ENCODE data around the gene KLHL7.
"Not testable (repeated sequence)": the region's sequence is repeated elsewhere in the genome, so short reads cannot be mapped to it uniquely, and the experiment has no call there.

The KLHL7 gene

GRCh38 chr7:23123465-23123864 is 17.9 kb downstream of the KLHL7 start:
- peaks cover 19% of the 10 kb centered on the region for H3K79me2 ChIP-seq (ENCODE audit: control insufficient read depth, insufficient read depth, low read length)
- no peak overlapping the region for H3K4me3 ChIP-seq (ENCODE audit: low read length)
- H3K9ac ChIP-seq (ENCODE audit: low read length), result no peak overlapping the region
- no peak overlapping the region for H2BK120ac ChIP-seq (ENCODE audit: low read depth, low read length)
- H3K79me1 ChIP-seq (ENCODE audit: low read length), result peaks cover 2% of the 10 kb centered on the region
- no peaks in the 10 kb centered on the region for H3K4me1 ChIP-seq (ENCODE audit: control insufficient read depth, low read depth, low read length)
- H2BK5ac ChIP-seq (ENCODE audit: low read length), result no peak overlapping the region
- no peak overlapping the region for H2AK5ac ChIP-seq (ENCODE audit: low read length)
- no peak overlapping the region for H3K4me2 ChIP-seq (ENCODE audit: low read length)
- no peak overlapping the region for H3K4ac ChIP-seq (ENCODE audit: low read depth, low read length)
- H3K27ac ChIP-seq (ENCODE audit: low read depth, low read length), result no peak overlapping the region
- H2BK15ac ChIP-seq (replicated peaks; ENCODE audit: low read depth), result no peak overlapping the region
- no peak overlapping the region for H3K18ac ChIP-seq (ENCODE audit: low read length)
- no peaks in the 10 kb centered on the region for H3K36me3 ChIP-seq (ENCODE audit: control insufficient read depth, insufficient read depth, low read length)
- no peak overlapping the region for H3K56ac ChIP-seq (ENCODE audit: low read length)
- H3K23ac ChIP-seq (ENCODE audit: low read length), result no peak overlapping the region
- no peak overlapping the region for H4K8ac ChIP-seq (ENCODE audit: low read depth, low read length)
- H3K27me3 ChIP-seq (ENCODE audit: insufficient read depth, low read length, poor library complexity), result no peaks in the 10 kb centered on the region
- no CpG with 5 or more reads among the region's 5 CpGs for WGBS (ENCODE audit: extremely low coverage, insufficient coverage, low lambda C conversion rate)
- H4K5ac ChIP-seq (ENCODE audit: low read length), result no peak overlapping the region
- no peak for DNase-seq

DNA sequence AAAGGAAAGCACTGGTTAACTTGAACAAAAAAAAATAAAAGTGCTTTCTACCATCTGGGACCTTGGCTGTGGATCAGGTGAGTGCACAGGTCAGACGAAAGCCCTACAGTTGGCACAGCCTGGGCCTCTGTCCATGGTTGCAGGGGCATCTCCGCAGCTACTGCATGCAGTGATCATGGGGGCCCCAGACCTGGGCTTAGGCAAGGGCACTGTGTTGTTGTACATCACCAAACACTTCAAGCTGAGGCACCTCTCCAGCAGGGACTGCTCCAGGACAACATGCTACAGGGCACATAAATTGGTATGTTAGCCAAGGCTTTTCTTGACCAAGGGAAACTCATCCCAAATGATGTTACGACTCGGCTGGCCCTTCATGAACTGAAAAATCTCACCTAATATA is 23.5 kb downstream of the KLHL7 start:
- Histone ChIP-seq H3K27ac (ENCODE audit: low read depth, low read length) (no peak overlapping the region), H2AK5ac (ENCODE audit: low read length) (no peak overlapping the region), H3K79me1 (ENCODE audit: low read length) (no peaks in the 10 kb centered on the region), H3K18ac (ENCODE audit: low read length) (no peak overlapping the region), H3K79me2 (ENCODE audit: control insufficient read depth, insufficient read depth, low read length) (no peaks in the 10 kb centered on the region), H2BK15ac (replicated peaks; ENCODE audit: low read depth) (no peak overlapping the region), H3K27me3 (ENCODE audit: insufficient read depth, low read length, poor library complexity) (no peaks in the 10 kb centered on the region), H3K23ac (ENCODE audit: low read length) (no peak overlapping the region), H3K4me3 (ENCODE audit: low read length) (no peak overlapping the region), H4K8ac (ENCODE audit: low read depth, low read length) (no peak overlapping the region), H3K4me2 (ENCODE audit: low read length) (no peak overlapping the region), H4K5ac (ENCODE audit: low read length) (no peak overlapping the region), H3K36me3 (ENCODE audit: control insufficient read depth, insufficient read depth, low read length) (no peaks in the 10 kb centered on the region), H3K4me1 (ENCODE audit: control insufficient read depth, low read depth, low read length) (no peaks in the 10 kb centered on the region), H3K4ac (ENCODE audit: low read depth, low read length) (no peak overlapping the region), H2BK5ac (ENCODE audit: low read length) (no peak overlapping the region), H3K9ac (ENCODE audit: low read length) (no peak overlapping the region), H3K56ac (ENCODE audit: low read length) (no peak overlapping the region), H2BK120ac (ENCODE audit: low read depth, low read length) (no peak overlapping the region)
- DNase-seq, result no peak
- no CpG with 5 or more reads among the region's 4 CpGs for WGBS (ENCODE audit: extremely low coverage, insufficient coverage, low lambda C conversion rate)

DNA sequence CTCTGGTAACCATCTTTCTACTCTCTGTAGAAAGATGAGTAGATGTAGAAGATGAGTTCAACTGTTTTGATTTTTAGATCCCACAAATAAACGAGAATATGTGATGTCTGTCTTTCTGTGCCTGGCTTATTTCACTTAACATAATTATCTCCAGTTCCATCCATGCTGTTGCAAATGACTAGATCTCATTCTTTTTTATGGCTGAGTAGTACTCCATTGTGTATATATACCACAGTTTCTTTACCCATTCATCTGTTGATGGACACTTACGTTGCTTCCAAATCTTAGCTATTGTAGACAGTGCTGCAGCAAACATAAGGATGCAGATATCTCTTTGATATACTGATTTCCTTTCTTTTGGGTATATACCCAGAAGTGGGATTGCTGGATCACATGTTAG is 26.2 kb downstream of the KLHL7 start:
- H2AK5ac ChIP-seq (ENCODE audit: low read length); H3K23ac ChIP-seq (ENCODE audit: low read length); H3K79me2 ChIP-seq (ENCODE audit: control insufficient read depth, insufficient read depth, low read length); H3K27me3 ChIP-seq (ENCODE audit: insufficient read depth, low read length, poor library complexity); H3K4me3 ChIP-seq (ENCODE audit: low read length); H4K5ac ChIP-seq (ENCODE audit: low read length); H3K4me2 ChIP-seq (ENCODE audit: low read length); H3K79me1 ChIP-seq (ENCODE audit: low read length); H3K4ac ChIP-seq (ENCODE audit: low read depth, low read length); H3K9ac ChIP-seq (ENCODE audit: low read length); H3K18ac ChIP-seq (ENCODE audit: low read length); H2BK120ac ChIP-seq (ENCODE audit: low read depth, low read length); H3K56ac ChIP-seq (ENCODE audit: low read length); H3K4me1 ChIP-seq (ENCODE audit: control insufficient read depth, low read depth, low read length); H2BK5ac ChIP-seq (ENCODE audit: low read length); DNase-seq; H2BK15ac ChIP-seq (replicated peaks; ENCODE audit: low read depth); H3K27ac ChIP-seq (ENCODE audit: low read depth, low read length); H3K36me3 ChIP-seq (ENCODE audit: control insufficient read depth, insufficient read depth, low read length); H4K8ac ChIP-seq (ENCODE audit: low read depth, low read length): not testable (repeated sequence)
- WGBS (ENCODE audit: extremely low coverage, insufficient coverage, low lambda C conversion rate), result no CpG with 5 or more reads among the region's 2 CpGs

DNA sequence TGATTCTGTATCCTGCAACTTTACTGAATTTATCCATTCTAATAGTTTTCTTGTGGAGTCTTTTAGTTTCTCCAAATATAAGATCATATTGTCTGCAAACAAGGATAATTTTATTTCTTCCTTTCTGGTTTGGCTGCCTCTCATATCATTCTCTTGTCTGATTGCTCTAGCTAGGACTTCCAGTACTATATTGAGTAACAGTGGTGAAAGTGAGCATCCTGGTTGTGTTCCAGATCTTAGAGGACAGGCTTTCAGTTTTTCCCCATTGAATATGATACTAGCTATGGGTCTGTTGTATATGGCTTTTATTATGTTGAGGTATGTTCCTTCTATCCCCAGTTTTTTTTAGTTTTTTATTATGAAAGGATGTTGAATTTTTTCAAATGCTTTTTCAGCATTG is 28.2 kb downstream of the KLHL7 start:
- H4K8ac ChIP-seq (ENCODE audit: low read depth, low read length), result no peak overlapping the region
- no peak overlapping the region for H4K5ac ChIP-seq (ENCODE audit: low read length)
- H3K36me3 ChIP-seq (ENCODE audit: control insufficient read depth, insufficient read depth, low read length), result no peaks in the 10 kb centered on the region
- H3K4me1 ChIP-seq (ENCODE audit: control insufficient read depth, low read depth, low read length), result no peaks in the 10 kb centered on the region
- no peak overlapping the region for H2BK5ac ChIP-seq (ENCODE audit: low read length)
- no peak overlapping the region for H3K23ac ChIP-seq (ENCODE audit: low read length)
- H3K4me2 ChIP-seq (ENCODE audit: low read length), result no peak overlapping the region
- no peak overlapping the region for H3K4me3 ChIP-seq (ENCODE audit: low read length)
- no peaks in the 10 kb centered on the region for H3K27me3 ChIP-seq (ENCODE audit: insufficient read depth, low read length, poor library complexity)
- no peak overlapping the region for H3K56ac ChIP-seq (ENCODE audit: low read length)
- no peak overlapping the region for H3K4ac ChIP-seq (ENCODE audit: low read depth, low read length)
- H3K79me2 ChIP-seq (ENCODE audit: control insufficient read depth, insufficient read depth, low read length), result no peaks in the 10 kb centered on the region
- no peak overlapping the region for H3K9ac ChIP-seq (ENCODE audit: low read length)
- DNase-seq, result no peak
- H2BK15ac ChIP-seq (replicated peaks; ENCODE audit: low read depth), result no peak overlapping the region
- no peak overlapping the region for H2AK5ac ChIP-seq (ENCODE audit: low read length)
- no peak overlapping the region for H3K27ac ChIP-seq (ENCODE audit: low read depth, low read length)
- no peak overlapping the region for H3K18ac ChIP-seq (ENCODE audit: low read length)
- no peak overlapping the region for H2BK120ac ChIP-seq (ENCODE audit: low read depth, low read length)
- no peaks in the 10 kb centered on the region for H3K79me1 ChIP-seq (ENCODE audit: low read length)

- H3K4ac ChIP-seq (ENCODE audit: low read depth, low read length), result no peak overlapping the region
- H3K79me2 ChIP-seq (ENCODE audit: control insufficient read depth, insufficient read depth, low read length), result no peaks in the 10 kb centered on the region
- no peak overlapping the region for H4K8ac ChIP-seq (ENCODE audit: low read depth, low read length)
- H3K4me2 ChIP-seq (ENCODE audit: low read length), result no peak overlapping the region
- DNase-seq, result no peak
- no peaks in the 10 kb centered on the region for H3K4me1 ChIP-seq (ENCODE audit: control insufficient read depth, low read depth, low read length)
- no peak overlapping the region for H2BK120ac ChIP-seq (ENCODE audit: low read depth, low read length)
- WGBS (ENCODE audit: extremely low coverage, insufficient coverage, low lambda C conversion rate), result no CpG with 5 or more reads among the region's 1 CpG
- H3K23ac ChIP-seq (ENCODE audit: low read length), result no peak overlapping the region
- H3K18ac ChIP-seq (ENCODE audit: low read length), result no peak overlapping the region
- no peak overlapping the region for H3K27ac ChIP-seq (ENCODE audit: low read depth, low read length)
- H2AK5ac ChIP-seq (ENCODE audit: low read length), result no peak overlapping the region
- H3K9ac ChIP-seq (ENCODE audit: low read length), result no peak overlapping the region
- H3K56ac ChIP-seq (ENCODE audit: low read length), result no peak overlapping the region
- no peaks in the 10 kb centered on the region for H3K27me3 ChIP-seq (ENCODE audit: insufficient read depth, low read length, poor library complexity)
- H2BK15ac ChIP-seq (replicated peaks; ENCODE audit: low read depth), result no peak overlapping the region
- no peaks in the 10 kb centered on the region for H3K79me1 ChIP-seq (ENCODE audit: low read length)
- H3K36me3 ChIP-seq (ENCODE audit: control insufficient read depth, insufficient read depth, low read length), result no peaks in the 10 kb centered on the region
- H2BK5ac ChIP-seq (ENCODE audit: low read length), result no peak overlapping the region
- H3K4me3 ChIP-seq (ENCODE audit: low read length), result no peak overlapping the region
- H4K5ac ChIP-seq (ENCODE audit: low read length), result no peak overlapping the region
Measured at GRCh38 chr7:23135755-23136154, 30.2 kb downstream of the KLHL7 start.

- DNase-seq, result no peak
Measured at GRCh38 chr7:23136216-23136615, 30.6 kb downstream of the KLHL7 start.

More at GRCh38 chr7:23136216-23136615, 30.6 kb downstream of the KLHL7 start:
- WGBS (ENCODE audit: extremely low coverage, insufficient coverage, low lambda C conversion rate), result no CpG with 5 or more reads among the region's 1 CpG
- H2BK5ac ChIP-seq (ENCODE audit: low read length), result no peak overlapping the region
- no peak overlapping the region for H2BK120ac ChIP-seq (ENCODE audit: low read depth, low read length)
- no peak overlapping the region for H3K4me3 ChIP-seq (ENCODE audit: low read length)
- no peak overlapping the region for H3K4ac ChIP-seq (ENCODE audit: low read depth, low read length)
- H3K36me3 ChIP-seq (ENCODE audit: control insufficient read depth, insufficient read depth, low read length), result no peaks in the 10 kb centered on the region
- no peak overlapping the region for H3K4me2 ChIP-seq (ENCODE audit: low read length)
- H2BK15ac ChIP-seq (replicated peaks; ENCODE audit: low read depth), result no peak overlapping the region
- no peak overlapping the region for H2AK5ac ChIP-seq (ENCODE audit: low read length)
- no peaks in the 10 kb centered on the region for H3K79me2 ChIP-seq (ENCODE audit: control insufficient read depth, insufficient read depth, low read length)
- H3K79me1 ChIP-seq (ENCODE audit: low read length), result no peaks in the 10 kb centered on the region
- H3K18ac ChIP-seq (ENCODE audit: low read length), result no peak overlapping the region
- no peak overlapping the region for H4K8ac ChIP-seq (ENCODE audit: low read depth, low read length)
- H3K4me1 ChIP-seq (ENCODE audit: control insufficient read depth, low read depth, low read length), result no peaks in the 10 kb centered on the region
- H3K23ac ChIP-seq (ENCODE audit: low read length), result no peak overlapping the region
- no peak overlapping the region for H4K5ac ChIP-seq (ENCODE audit: low read length)
- H3K9ac ChIP-seq (ENCODE audit: low read length), result no peak overlapping the region
- H3K27ac ChIP-seq (ENCODE audit: low read depth, low read length), result no peak overlapping the region
- no peaks in the 10 kb centered on the region for H3K27me3 ChIP-seq (ENCODE audit: insufficient read depth, low read length, poor library complexity)
- no peak overlapping the region for H3K56ac ChIP-seq (ENCODE audit: low read length)

Measured in mesendoderm (in vitro differentiated cells).